ENCODE data around the gene MYH8. TPM values are rescaled to one million over a fixed set of nuclear protein-coding genes. Genes with fewer than 3 reads are reported as not detected.

MYH8 gene
- total RNA-seq, 1 experiment from 2014 or later, result not detected

- no peaks in the 10 kb centered on the region for H3K36me3 Mint-ChIP-seq
- TF ChIP-seq JAZF1 (CRISPR knock-in tag; IDR thresholded peaks at IDR 0.05), result no peak
- TF ChIP-seq AR (CRISPR knock-in tag; IDR thresholded peaks at IDR 0.05), result no peak
- TF ChIP-seq USF2 (CRISPR knock-in tag; IDR thresholded peaks at IDR 0.05), result no peak
- no peak for TF ChIP-seq ZNF121 (CRISPR knock-in tag; IDR thresholded peaks at IDR 0.05)
- no peak for TF ChIP-seq JUN (CRISPR knock-in tag; IDR thresholded peaks at IDR 0.05)
- TF ChIP-seq ZSCAN18 (CRISPR knock-in tag; IDR thresholded peaks at IDR 0.05), result no peak
- TF ChIP-seq ZBTB43 (CRISPR knock-in tag; IDR thresholded peaks at IDR 0.05), result no peak
- no peak for TF ChIP-seq PRDM15 (CRISPR knock-in tag; IDR thresholded peaks at IDR 0.05)
- no peak for TF ChIP-seq EMX1 (CRISPR knock-in tag; IDR thresholded peaks at IDR 0.05)
- TF ChIP-seq ZNF138 (CRISPR knock-in tag; conservative IDR thresholded peaks at IDR 0.05), result no peak
- POLR2A ChIA-PET, result no interaction called here
- H3K4me3 Mint-ChIP-seq, result no peak overlapping the region
- no peak overlapping the region for H3K27ac Mint-ChIP-seq
- no peak for DNase-seq (ENCODE audit: low spot score)
- no peaks in the 10 kb centered on the region for H3K27me3 Mint-ChIP-seq (ENCODE audit: low read depth)
- H3K4me1 Mint-ChIP-seq, result peaks cover 21% of the 10 kb centered on the region
- CTCF ChIA-PET, result interaction anchor here (1.0 to 4.6 kb wide), 3 partner anchors 91 to 197 kb away, joined by 3 to 25 read pairs (median 3); no protein-coding TSS in a partner anchor
- ATAC-seq, result no peak
- no peaks in the 10 kb centered on the region for H3K9me3 Mint-ChIP-seq
Measured at GRCh38 chr17:10421211-10421610, 539 bp downstream of the MYH8 start.

GRCh38 chr17:10420811-10421210 is 939 bp downstream of the MYH8 start:
- Mint-ChIP-seq H3K36me3 (no peaks in the 10 kb centered on the region), H3K4me1 (peaks cover 24% of the 10 kb centered on the region), H3K9me3 (no peaks in the 10 kb centered on the region), H3K4me3 (no peak overlapping the region), H3K27me3 (ENCODE audit: low read depth) (no peaks in the 10 kb centered on the region), H3K27ac (no peak overlapping the region)
- ATAC-seq (no peak), DNase-seq (ENCODE audit: low spot score) (no peak)
- ChIA-PET CTCF (interaction anchor here (1.0 to 4.6 kb wide), 4 partner anchors 22 to 197 kb away, joined by 3 to 25 read pairs (median 4); no protein-coding TSS in a partner anchor), POLR2A (no interaction called here)
- TF ChIP-seq ZNF138 (CRISPR knock-in tag; conservative IDR thresholded peaks at IDR 0.05), result no peak
- no peak for TF ChIP-seq E2F5 (CRISPR knock-in tag; IDR thresholded peaks at IDR 0.05)
- TF ChIP-seq ZNF263 (CRISPR knock-in tag; IDR thresholded peaks at IDR 0.05; ENCODE audit: low read depth), result no peak
- TF ChIP-seq NR2C2 (CRISPR knock-in tag; IDR thresholded peaks at IDR 0.05), result no peak
- no peak for TF ChIP-seq JAZF1 (CRISPR knock-in tag; IDR thresholded peaks at IDR 0.05)
- TF ChIP-seq ZNF219 (CRISPR knock-in tag; IDR thresholded peaks at IDR 0.05; ENCODE audit: borderline replicate concordance), result no peak
- no peak for TF ChIP-seq ZNF512 (CRISPR knock-in tag; IDR thresholded peaks at IDR 0.05; ENCODE audit: borderline replicate concordance)
- no peak for TF ChIP-seq GRHL2 (CRISPR knock-in tag; IDR thresholded peaks at IDR 0.05; ENCODE audit: insufficient replicate concordance, severe bottlenecking)
- TF ChIP-seq RORB (CRISPR knock-in tag; IDR thresholded peaks at IDR 0.05), result no peak
- TF ChIP-seq HMGXB4 (CRISPR knock-in tag; IDR thresholded peaks at IDR 0.05), result no peak
- TF ChIP-seq PREB (CRISPR knock-in tag; IDR thresholded peaks at IDR 0.05; ENCODE audit: borderline replicate concordance), result no peak

Measured in WTC11 (cell line).